ENCODE results near the gene ROMO1.
"Not testable (repeated sequence)": the region's sequence is repeated elsewhere in the genome, so short reads cannot be mapped to it uniquely, and the experiment has no call there.

The ROMO1 gene

DNA sequence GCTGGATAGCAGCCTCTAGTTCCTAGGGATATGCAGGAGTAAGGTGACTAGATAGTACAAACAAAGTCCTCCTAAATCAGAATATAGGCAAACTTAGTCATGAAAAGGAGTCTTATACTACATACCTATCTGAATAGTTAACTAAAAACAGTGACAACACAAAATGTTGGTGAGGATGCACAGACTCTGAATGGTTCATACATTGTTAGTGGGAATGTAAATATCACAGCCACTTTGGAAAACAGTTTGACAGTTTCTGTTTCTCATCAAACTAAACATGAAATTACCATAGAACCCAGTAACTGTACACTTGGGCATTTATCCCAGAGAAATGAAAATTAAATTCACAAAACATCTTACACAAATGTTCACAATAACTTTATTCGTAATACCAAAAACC lies 17.2 kb upstream of the ROMO1 start:
- no peak for DNase-seq (ENCODE audit: low read depth)

DNA sequence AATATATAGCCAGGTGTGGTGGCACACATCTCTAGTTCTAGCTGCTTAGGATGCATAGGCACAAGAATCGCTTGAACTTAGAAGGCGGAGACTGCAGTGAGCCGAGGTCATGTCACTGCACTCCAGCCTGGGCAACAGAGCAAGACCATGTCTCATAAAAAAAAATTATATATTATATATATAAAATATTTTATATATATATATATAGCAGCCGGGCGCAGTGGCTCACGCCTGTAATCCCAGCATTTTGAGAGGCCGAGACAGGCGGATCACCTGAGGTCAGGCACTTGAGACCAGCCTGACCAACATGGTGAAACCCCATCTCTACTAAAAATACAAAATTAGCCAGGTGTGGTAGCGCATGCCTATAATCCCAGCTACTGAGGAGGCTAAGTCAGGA lies 13.8 kb upstream of the ROMO1 start:
- not testable (repeated sequence) for DNase-seq (ENCODE audit: low read depth)

DNA sequence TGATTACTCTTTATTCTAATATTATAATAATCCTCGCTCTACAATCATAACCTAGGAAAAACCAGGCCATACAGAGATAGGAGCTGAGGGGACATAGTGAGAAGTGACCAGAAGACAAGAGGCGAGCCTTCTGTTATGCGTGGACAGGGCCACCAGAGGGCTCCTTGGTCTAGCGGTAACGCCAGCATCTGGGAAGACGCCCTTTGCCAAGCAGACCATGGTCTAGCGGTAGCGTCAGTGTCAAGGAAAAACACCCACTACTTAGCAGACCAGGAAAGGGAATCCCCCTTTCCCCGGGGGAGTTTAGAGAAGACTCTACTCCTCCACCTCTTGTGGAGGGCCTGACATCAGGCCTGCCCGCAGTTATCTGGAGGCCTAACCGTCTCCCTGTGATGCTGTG lies 12.3 kb upstream of the ROMO1 start:
- not testable (repeated sequence) for DNase-seq (ENCODE audit: low read depth)

DNA sequence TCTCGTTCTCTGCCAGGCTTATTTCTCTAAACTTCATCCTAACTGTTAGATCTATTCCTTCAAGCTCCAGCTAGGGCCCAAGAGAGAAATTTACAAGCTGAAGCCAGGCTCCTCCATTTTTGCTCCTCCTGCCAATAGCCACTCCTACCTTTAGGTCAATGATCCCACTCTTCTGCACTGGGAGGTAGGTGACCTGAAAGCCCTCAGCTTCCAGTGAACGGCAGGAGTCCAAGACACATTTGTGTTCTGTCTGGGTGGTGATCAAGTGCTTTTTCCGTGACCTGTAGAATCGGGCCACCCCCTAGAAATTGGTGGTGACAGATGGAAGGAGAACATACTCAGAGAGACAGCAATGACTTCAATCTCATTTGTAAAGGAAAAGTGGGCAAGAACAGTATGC lies 8.9 kb upstream of the ROMO1 start:
- no peak for DNase-seq (ENCODE audit: low read depth)

DNA sequence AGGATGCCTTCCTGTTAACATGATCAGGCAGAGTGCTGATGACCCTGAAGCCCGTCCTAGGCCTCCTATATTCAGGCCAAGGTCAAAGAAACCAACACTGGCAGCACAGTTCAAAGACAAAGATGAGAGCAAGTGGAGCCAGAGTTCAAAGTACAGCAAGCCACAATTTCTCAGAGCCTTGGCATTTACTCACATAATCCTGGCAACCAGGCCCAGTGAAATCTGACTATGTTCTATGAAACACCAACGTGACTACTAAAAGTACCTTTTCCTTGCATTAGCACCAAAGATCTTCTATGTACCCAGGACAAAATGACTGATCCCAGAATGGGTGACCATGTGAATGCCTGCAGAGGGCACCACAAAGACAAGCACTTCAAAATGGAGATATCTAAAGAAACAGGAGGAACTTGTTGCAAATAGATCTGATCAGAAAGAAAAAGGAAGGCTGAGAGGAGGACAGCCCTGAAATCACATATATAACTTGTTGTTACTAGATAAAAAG lies 3.9 kb upstream of the ROMO1 start:
- DNase-seq (ENCODE audit: low read depth): no peak

DNA sequence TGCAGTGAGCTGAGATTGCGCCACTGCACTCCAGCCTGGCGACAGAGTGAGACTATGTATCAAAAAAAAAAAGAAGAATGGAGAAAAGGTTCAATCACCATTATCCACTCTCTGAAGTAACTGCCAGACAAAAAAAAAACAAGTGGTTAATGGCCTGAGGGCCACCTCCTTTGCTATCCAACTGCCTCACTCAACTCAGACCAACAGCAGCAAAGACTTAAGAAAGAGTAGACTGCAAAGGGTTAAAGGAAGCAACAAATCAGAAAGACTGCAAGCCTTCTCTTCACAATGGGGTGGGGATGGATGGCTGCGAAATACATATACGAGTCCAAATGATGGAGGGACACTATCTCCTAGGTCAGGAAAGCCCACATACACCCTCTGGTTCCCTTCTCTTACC lies 3.2 kb upstream of the ROMO1 start:
- DNase-seq (ENCODE audit: low read depth): no peak

DNA sequence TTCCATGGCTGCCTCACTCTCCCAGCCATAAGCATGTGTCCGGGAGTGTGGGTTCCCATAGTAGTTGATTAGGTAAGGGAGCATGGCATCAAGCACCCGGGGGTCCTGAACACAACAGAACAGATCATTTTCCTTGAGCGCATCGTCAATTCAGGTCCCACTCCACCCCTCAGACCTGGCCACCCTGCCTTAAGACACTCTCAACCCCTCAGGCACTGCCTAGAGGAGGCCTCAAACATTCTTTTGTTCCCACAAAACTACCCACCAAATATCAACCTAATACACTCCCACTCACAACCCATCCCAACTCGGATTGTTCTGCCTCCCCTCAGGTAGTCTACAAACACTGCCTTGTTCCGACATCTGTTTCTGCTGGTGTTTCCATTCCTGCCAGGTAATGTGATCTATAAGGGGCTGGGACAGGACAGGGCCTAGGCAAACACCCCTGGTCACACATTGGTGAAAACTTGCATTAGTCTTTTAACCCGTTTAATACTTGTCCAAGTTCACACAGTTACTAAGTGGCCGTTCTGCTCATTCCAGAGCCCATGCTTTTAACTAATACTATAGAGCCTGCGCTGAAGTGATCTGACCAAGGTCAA lies 1.4 kb upstream of the ROMO1 start:
- no peak for DNase-seq (ENCODE audit: low read depth)

DNA sequence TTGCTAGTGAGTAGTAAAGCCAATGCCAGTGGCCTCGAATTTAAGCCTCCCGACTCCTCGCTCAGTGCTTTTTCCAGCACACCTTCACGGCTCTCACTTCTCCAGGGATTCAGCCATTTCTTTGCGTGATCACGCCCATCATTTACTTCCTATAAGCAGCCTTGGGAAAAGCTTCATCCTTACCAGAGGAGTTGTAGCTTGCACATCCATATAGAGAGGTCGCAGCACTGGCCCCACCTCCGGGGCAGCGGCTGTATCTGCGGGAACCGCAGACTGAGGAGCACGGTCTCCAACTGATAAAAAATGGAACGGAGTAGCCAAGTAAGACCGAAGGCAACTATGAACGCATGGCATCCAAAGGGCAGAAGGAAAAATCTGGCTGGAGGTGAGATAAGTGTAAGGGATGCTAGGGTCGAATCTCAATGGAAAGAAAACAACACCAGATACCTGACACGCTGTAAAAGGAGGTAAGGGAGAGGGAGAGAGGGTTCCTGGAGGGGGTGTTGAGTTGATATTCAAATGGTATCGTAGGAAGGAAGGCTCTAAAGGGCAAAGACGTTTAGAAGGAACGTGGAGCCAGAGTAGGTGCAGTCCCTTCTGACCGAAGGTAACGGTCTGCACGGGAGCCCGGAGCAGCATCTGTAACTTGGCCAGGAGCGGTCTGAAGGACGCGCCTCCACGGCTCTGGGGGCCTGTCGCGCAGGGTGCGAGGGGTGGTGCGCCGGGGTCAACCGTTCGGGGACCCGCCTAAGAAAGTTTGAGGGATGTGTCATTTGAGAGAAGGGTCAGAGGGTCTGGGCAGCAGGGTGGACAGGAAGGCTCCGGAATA lies 693 bp upstream of the ROMO1 start:
- no peak for DNase-seq (ENCODE audit: low read depth)

DNA sequence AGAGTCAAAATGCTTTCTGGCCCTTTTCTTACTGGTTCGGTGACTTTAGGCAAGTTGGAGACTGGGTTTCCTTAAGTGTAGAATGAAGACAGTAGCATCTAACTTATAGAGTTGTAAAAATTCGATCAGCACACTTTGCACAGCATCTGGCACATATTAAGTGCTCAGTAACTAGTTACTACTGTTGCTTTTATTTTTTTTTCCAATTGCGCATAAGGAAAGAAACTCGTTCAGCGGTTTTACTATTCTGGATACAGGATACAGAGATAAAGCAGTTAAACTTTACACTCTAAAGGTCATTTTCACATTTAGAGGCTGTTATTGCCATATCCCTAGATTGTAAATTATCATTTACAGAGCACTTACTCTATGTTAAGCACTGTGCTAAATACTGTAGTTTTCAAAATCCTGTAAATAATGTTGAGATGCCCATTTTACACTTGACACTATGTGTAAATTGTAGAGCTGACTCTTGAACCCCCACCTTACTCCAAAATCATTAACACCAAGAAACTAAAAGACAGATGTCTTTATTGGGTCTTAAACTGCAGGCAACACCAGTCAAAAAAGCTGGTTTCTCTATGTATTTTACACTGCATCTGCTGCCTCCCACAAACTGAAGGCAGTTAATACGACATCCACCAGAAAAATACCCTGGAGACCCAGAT lies 886 bp downstream of the ROMO1 start:
- DNase-seq (ENCODE audit: low read depth): no peak

DNA sequence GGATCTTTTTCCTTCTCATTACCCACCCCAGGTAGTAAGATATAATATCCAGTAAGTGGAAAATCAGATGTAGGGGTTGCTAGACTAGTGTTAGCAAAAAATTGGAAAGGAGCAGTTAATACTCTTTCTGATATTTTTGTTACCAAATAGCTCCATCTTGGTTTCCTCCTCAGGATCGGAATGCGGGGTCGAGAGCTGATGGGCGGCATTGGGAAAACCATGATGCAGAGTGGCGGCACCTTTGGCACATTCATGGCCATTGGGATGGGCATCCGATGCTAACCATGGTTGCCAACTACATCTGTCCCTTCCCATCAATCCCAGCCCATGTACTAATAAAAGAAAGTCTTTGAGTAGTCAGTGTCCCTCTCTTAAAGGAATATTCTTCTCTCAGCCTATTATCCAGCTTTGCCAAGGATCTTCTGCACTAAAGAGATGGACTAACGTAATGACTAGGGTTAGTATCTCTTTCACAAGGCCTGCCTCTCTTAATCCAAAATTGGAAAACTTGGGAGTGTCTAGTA lies 1.5 kb downstream of the ROMO1 start:
- no peak for DNase-seq (ENCODE audit: low read depth)

DNA sequence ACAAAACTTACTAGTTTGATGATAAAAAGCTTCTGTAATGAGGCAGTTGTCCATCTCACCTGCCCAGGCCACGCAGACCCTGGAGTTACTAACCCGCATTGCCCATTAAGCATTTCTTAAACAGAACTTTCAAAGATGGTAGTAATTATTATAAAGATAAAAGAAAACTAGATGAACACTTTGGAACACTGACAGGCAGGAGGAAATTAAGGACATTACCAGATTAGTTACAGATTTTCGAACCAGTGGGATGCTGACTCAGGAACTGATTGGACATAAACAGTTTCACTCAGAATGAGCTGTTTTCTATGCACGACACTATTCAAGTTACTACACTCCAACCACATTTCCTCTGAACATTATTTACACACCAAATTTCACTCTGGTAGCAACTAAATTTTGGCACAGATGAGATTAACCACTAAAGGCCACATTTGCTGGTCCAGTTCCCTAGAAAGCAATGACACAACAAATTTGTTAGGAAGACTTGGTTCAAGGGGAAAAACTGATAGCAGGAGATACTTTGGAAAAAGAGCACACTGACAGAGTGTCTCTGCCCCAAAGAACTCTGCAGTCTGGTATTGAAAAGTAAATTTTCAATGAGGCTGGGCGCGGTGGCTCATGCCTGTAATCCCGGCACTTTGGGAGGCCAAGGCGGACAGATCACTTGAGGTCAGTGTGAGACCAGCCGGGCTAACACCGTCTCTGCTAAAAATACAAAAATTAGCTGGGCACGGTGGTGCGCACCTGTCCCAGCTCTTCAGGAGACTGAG lies 3.0 kb downstream of the ROMO1 start:
- no peak for DNase-seq (ENCODE audit: low read depth)

DNA sequence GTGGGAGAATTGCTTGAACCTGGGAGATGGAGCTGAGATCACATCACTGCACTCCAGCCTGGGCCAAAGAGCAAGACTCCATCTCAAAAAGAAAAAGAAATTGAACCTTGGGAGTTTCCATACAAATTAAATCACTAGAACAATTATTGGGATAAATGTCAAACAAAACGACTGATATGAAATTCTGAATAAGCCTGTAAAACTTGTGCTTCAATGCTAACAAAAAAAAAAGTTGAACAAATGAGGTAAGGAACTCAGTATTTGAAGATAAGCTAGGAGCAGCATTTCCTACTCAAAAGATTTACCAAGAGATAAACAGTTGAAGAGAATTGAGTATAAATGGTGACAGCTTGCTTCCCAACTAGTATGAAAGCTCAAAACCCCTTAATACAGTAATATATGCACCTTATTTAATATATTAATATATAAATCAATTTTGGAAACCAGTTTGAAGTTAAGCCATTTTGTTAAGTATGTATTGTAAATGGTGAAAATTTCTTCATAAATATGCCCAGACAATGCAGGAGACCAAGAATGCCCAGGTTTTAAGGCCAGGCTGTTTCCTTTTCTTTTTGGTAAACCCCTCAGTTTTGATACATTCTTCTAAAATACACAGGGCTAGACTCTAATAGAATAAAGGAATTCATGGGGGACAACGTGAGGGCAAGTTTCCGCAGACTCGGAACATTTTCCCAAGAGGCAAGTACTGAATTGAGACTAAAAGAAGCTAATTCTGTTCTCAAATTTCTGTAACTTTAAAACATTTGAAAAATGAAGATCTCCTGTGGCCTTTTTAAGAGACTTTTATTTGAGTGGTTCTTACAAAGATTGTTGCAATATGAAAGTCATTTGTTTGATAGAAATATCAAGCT lies 3.9 kb downstream of the ROMO1 start:
- DNase-seq (ENCODE audit: low read depth): no peak

DNA sequence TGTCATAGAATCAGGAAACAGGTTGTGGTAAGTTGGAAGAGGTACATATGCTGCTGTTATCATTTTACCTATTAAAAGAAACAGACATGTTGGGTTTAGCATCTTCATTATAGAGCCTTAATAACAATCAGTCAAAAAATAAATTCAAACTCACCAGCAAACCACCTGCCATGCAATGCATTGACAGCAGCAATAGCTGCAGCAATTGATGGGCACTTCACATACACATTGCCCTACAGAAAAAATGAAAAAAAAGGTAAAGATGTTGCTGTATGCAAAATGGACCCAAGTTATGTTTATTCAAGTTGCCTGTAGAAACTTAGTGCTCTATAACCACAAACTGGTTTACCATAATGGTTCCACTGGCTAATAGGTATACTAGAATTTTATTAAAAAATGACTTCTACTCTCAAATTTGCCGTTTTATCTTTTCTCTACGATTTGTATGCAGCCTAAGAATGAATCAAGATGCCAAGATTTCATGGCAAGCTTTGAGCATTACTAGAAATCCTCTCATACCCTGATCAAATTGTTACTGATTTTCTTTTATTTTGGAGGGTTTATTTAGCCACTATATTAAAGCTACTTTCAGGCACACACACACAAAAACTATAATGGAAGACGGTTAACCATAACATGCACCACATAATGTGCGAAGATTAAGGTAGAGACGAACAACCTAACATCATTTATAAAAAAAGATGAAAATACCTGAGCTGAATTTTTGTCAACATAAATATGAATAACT lies 5.5 kb downstream of the ROMO1 start:
- no peak for DNase-seq (ENCODE audit: low read depth)

DNA sequence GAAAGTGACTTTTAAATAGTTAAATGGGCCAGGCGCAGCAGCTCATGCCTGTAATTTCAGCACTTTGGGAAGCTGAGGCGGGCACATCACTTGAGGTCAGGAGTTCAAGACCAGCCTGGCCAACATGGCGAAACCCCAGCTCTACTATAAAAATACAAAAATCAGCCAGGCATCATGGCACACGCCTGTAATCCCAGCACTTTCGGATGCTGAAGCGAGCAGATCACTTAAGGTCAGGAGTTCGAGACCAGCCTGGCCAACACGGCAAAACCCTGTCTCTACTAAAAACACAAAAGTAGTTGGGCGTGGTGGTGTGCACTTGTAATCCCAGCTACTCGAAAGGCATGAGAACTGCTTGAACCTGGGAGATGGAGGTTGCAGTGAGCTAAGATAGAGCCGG lies 6.7 kb downstream of the ROMO1 start:
- not testable (repeated sequence) for DNase-seq (ENCODE audit: low read depth)

DNA sequence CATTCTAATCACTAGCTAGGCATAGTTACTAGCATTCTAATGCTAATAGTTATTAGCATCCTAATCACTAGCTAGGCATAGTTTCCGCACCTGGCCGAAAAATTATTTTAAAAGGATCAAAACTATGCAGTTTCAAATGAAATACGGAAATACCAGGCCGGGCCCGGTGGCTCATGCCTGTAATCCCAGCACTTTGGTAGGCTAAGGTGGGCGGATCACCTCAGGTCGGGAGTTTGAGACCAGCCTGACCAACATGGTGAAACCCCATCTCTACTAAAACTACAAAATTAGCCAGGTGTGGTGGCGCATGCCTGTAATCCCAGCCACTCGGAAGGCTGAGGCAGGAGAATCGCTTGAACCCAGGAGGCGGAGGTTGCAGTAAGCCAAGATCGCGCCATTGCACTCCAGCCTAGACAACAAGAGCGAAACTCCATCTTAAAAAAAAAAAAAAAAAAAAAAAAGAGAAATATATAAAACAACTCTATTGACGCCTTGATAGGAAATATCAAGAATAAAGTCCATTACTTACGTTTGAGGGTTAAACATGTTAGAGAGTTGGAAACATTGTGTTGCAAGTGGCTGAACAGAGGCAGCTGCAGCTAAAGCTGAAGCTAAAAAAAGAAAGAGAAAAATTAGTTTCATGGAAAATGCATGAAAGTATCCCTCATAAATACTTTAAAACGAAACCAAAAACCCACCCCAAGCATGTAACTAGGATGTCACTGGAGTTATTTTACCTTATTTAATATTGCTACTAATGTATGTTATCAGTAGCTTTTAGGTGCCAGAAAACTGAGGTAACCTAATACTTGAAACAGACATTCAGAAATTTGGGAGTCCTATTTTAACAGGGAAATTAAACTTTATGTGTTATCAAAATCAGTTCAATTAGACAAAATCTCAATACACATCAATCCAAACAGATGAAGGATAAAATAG lies 7.7 kb downstream of the ROMO1 start:
- DNase-seq (ENCODE audit: low read depth): not testable (repeated sequence)

DNA sequence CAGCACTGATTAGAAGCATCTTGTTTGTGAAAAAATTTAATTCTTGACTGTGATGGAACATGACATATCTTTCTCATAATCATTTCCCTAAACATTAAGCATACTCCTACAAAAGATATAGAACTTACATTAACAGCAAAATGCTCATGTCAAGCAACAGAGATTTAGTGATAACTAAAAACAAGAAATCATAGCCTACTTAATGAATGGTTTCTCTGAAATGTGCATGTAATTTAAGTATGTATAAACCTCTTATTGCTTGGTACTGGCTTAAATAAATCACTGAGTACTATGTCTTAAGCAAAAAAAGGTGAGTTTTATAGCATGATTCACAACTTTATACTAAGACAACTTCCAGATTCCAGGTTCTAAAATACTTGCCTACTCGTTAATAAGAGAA lies 9.3 kb downstream of the ROMO1 start:
- DNase-seq (ENCODE audit: low read depth): no peak

DNA sequence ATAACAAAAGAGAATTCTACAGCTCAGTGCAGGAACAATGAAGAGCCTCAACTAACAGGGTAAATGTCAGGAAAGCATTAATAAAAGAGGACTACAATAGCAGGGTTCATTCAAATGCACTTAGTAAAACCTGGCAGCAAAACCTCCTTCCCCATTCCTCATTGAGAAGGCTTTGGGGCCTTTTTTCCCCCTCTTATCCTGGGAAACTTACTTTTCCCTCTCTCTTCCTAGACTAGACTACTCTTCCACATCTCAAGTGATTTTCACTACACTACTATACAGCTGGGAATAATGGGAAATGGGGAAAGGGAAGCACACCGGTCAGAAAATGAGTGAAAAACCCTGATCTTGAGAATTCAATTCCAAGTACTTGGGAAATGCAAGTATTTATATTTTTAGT lies 10.1 kb downstream of the ROMO1 start:
- DNase-seq (ENCODE audit: low read depth): no peak

DNA sequence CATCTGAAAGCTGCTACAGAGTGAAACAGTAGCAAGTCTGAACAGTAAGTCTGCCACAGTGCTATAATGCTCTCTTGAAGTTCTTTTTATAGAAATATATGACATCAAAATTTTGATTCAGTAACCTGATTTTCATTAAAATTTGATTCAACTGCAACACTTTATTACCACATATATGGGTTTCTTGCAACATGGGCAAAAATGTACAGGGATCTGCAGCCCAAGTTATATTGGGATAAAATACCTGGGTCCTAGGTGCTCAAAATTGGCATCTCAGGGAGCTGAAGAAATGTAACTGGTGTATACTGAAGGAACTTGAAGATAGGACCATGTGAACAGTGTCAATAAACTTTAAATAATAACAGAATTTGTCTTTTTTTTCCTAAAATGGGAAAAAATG lies 10.8 kb downstream of the ROMO1 start:
- no peak for DNase-seq (ENCODE audit: low read depth)

DNA sequence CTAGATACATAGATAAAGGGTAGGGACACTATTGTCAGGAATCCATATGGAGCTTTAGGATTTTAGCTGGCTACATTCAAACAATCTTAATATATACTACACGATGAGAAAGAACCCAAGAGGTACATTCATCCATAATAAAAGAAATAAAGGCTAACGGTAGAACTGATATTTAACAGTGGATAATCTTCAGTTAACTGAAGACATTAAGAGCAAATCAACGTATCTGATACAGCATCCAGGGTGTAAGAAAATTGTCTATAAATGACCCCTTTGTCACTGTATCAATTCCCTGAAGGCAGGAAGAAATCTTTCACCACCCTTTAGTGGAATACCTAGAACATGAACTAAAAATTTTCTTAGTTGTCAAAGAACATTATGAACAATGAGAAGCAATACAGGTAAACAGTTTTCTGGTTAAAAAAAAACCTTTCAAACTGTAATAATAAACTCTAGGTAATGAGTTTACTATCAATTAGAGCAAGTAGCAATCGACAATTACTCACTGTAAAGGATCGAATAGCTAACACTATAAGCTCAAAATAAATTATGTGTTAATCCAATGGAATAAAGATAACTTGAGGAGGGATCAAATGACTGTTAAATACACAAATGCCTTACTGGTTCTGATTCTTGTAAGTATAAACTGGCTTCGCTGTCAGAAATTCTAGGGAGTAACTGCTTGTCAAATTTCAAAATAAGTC lies 11.8 kb downstream of the ROMO1 start:
- DNase-seq (ENCODE audit: low read depth): no peak
